HepG2 (cell line): Measurements from ENCODE around the gene AGFG1. TPM values are rescaled to one million over a fixed set of nuclear protein-coding genes. Genes with fewer than 3 reads are reported as not detected.

Experiments
- ARNT ChIP-seq: fragments of 450-650 bp; IDR thresholded peaks from 2 replicates; pipeline ENCODE4 v1.6.1; 2017
- CHD4 ChIP-seq: fragments of 200-600 bp; sonication (generic); IDR thresholded peaks from 2 replicates; pipeline ENCODE4 v1.7.0; 2017; ENCODE audit warnings: mild to moderate bottlenecking, low read length, borderline replicate concordance
- HDAC1 ChIP-seq: sonication (generic); formaldehyde crosslinking; IDR thresholded peaks from 2 replicates; pipeline ENCODE4 v1.5.1; 2020; ENCODE audit warnings: mild to moderate bottlenecking, missing genetic modification reagents
- JUN ChIP-seq: sonication (generic); formaldehyde crosslinking; IDR thresholded peaks from 2 replicates; pipeline ENCODE4 v1.4.0; 2020; ENCODE audit warnings: mild to moderate bottlenecking, missing genetic modification reagents
- KAT7 ChIP-seq: IDR thresholded peaks from 2 replicates; pipeline ENCODE4 v1.6.1; 2018; ENCODE audit warnings: borderline replicate concordance, missing compliant biosample characterization
- MAFG ChIP-seq: sonication (generic); formaldehyde crosslinking; IDR thresholded peaks from 2 replicates; pipeline ENCODE4 v1.5.1; 2020; ENCODE audit warnings: mild to moderate bottlenecking, missing genetic modification reagents
- MED13 ChIP-seq: sonication (generic); formaldehyde crosslinking; IDR thresholded peaks from 2 replicates; pipeline ENCODE4 v1.5.0; 2020; ENCODE audit warnings: missing genetic modification reagents
- MTA1 ChIP-seq: sonication (generic); formaldehyde crosslinking; IDR thresholded peaks from 2 replicates; pipeline ENCODE4 v1.4.0; 2020; ENCODE audit warnings: missing genetic modification reagents, mild to moderate bottlenecking, borderline replicate concordance
- SP1 ChIP-seq, 2 experiments: fragments of 450-650 bp in 1 of 2; sonication (generic) in 1 of 2; formaldehyde crosslinking in 1 of 2; IDR thresholded peaks; 2 replicates each; pipeline versions ENCODE4 v1.4.0 to v1.6.1; 2016 to 2020; ENCODE audit warnings: missing genetic modification reagents in 1 of 2
- ZNF230 ChIP-seq: sonication (generic); formaldehyde crosslinking; IDR thresholded peaks from 2 replicates; pipeline ENCODE4 v1.4.0; 2020; ENCODE audit warnings: mild to moderate bottlenecking, missing genetic modification reagents
- ZNF260 ChIP-seq: sonication (generic); formaldehyde crosslinking; IDR thresholded peaks from 2 replicates; pipeline ENCODE4 v1.4.0; 2020; ENCODE audit warnings: missing genetic modification reagents, low read depth, mild to moderate bottlenecking, borderline replicate concordance
- ZNF780A ChIP-seq: sonication (generic); formaldehyde crosslinking; IDR thresholded peaks from 2 replicates; pipeline ENCODE4 v1.8.0; 2022; ENCODE audit warnings: mild to moderate bottlenecking, missing genetic modification reagents, moderate library complexity
- polyA plus RNA-seq, 8 experiments: library from polyadenylated mRNA; depleted of rRNA in 3 of 8; stranded (reverse) in 7 of 8; unstranded in 1 of 8; fragments of >200 nt; fragmentation: Illumina TruSeq in 4 of 8; extraction: Trizol in 4 of 8; gene quantifications; 2 replicates each; pipeline versions ENCODE4 v1.2.1 to v1.2.3, GENCODE V29; 2011 to 2016; ENCODE audit warnings: low read depth in 4 of 8, missing spikeins in 1 of 8, mixed read lengths in 1 of 8; ENCODE audit not compliant: insufficient read depth in 1 of 8
- total RNA-seq, 5 experiments: library from RNA; depleted of rRNA; stranded (reverse); fragments of >200 nt; fragmentation: Illumina TruSeq; extraction: Trizol; gene quantifications; 2 replicates each; pipeline ENCODE4 v1.2.3, GENCODE V29; 2016; ENCODE audit warnings: low read depth in 1 of 5
- TF ChIP-seq, protein P1 (sequence below): IDR thresholded peaks from 2 replicates; pipeline ENCODE4 v1.6.1; 2016; ENCODE audit warnings: low read depth, missing genetic modification reagents, missing compliant biosample characterization
- TF ChIP-seq, protein P2 (sequence below): sonication (generic); formaldehyde crosslinking; conservative IDR thresholded peaks from 2 replicates; pipeline ENCODE4 v1.4.0; 2020; ENCODE audit warnings: missing genetic modification reagents
- TF ChIP-seq, protein P3 (sequence below): sonication (generic); formaldehyde crosslinking; IDR thresholded peaks from 2 replicates; pipeline ENCODE4 v1.8.1; 2022; ENCODE audit warnings: low read depth, mild to moderate bottlenecking, missing genetic modification reagents
- TF ChIP-seq, protein P4 (sequence below): sonication (generic); formaldehyde crosslinking; IDR thresholded peaks from 2 replicates; pipeline ENCODE4 v1.4.0; 2020; ENCODE audit warnings: missing genetic modification reagents
- TF ChIP-seq, protein P5 (sequence below): sonication (generic); formaldehyde crosslinking; conservative IDR thresholded peaks from 2 replicates; pipeline ENCODE4 v1.8.0; 2022; ENCODE audit warnings: mild to moderate bottlenecking, moderate library complexity, missing genetic modification reagents

Gene AGFG1
- total and polyA plus RNA-seq, 2 of the 13 experiments (the other 11 are each of a cell fraction or from before 2014, with no cell fraction given) = 145 to 168 TPM

DNA sequence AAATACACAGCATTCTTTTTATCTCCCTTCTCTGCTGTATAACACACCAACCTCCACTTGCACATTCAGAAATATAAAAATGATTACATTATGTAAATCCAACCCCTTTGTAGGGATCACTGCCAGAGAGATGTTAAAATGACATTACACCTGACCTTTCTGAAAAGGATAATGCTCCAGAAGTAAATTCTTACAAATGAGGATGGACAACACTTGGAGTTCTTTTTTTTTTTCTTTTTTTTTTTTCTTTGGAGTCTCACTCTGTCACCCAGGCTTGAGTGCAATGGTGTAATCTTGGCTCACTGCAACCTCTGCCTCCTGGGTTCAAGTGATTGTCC, 20.3 kb upstream of the AGFG1 start (continued):
- TF ChIP-seq, protein P1, sequence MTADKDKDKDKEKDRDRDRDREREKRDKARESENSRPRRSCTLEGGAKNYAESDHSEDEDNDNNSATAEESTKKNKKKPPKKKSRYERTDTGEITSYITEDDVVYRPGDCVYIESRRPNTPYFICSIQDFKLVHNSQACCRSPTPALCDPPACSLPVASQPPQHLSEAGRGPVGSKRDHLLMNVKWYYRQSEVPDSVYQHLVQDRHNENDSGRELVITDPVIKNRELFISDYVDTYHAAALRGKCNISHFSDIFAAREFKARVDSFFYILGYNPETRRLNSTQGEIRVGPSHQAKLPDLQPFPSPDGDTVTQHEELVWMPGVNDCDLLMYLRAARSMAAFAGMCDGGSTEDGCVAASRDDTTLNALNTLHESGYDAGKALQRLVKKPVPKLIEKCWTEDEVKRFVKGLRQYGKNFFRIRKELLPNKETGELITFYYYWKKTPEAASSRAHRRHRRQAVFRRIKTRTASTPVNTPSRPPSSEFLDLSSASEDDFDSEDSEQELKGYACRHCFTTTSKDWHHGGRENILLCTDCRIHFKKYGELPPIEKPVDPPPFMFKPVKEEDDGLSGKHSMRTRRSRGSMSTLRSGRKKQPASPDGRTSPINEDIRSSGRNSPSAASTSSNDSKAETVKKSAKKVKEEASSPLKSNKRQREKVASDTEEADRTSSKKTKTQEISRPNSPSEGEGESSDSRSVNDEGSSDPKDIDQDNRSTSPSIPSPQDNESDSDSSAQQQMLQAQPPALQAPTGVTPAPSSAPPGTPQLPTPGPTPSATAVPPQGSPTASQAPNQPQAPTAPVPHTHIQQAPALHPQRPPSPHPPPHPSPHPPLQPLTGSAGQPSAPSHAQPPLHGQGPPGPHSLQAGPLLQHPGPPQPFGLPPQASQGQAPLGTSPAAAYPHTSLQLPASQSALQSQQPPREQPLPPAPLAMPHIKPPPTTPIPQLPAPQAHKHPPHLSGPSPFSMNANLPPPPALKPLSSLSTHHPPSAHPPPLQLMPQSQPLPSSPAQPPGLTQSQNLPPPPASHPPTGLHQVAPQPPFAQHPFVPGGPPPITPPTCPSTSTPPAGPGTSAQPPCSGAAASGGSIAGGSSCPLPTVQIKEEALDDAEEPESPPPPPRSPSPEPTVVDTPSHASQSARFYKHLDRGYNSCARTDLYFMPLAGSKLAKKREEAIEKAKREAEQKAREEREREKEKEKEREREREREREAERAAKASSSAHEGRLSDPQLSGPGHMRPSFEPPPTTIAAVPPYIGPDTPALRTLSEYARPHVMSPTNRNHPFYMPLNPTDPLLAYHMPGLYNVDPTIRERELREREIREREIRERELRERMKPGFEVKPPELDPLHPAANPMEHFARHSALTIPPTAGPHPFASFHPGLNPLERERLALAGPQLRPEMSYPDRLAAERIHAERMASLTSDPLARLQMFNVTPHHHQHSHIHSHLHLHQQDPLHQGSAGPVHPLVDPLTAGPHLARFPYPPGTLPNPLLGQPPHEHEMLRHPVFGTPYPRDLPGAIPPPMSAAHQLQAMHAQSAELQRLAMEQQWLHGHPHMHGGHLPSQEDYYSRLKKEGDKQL (CRISPR knock-in tag) = peak; percentile 8; the same call in 1 of the 2 replicates
- TF ChIP-seq MED13 (CRISPR knock-in tag) (no peak), SP1 (IDR thresholded peaks at IDR 0.05) (no peak), SP1 (CRISPR knock-in tag; IDR thresholded peaks at IDR 0.05) (no peak), ZNF260 (CRISPR knock-in tag) (no peak), JUN (CRISPR knock-in tag) (peak; percentile 13; the same call in 1 of the 2 replicates), MAFG (CRISPR knock-in tag) (0 out of 2 replicates have a peak, but pooled peaks have one; percentile 4), KAT7 (peak; percentile 36; the same call in 1 of the 2 replicates), ZNF230 (no peak), HDAC1 (CRISPR knock-in tag) (no peak), CHD4 (peak; percentile 86), MTA1 (CRISPR knock-in tag) (no peak), ZNF780A (CRISPR knock-in tag) (0 out of 2 replicates have a peak, but pooled peaks have one; percentile 1), ARNT (no peak)
- TF ChIP-seq, protein P2, sequence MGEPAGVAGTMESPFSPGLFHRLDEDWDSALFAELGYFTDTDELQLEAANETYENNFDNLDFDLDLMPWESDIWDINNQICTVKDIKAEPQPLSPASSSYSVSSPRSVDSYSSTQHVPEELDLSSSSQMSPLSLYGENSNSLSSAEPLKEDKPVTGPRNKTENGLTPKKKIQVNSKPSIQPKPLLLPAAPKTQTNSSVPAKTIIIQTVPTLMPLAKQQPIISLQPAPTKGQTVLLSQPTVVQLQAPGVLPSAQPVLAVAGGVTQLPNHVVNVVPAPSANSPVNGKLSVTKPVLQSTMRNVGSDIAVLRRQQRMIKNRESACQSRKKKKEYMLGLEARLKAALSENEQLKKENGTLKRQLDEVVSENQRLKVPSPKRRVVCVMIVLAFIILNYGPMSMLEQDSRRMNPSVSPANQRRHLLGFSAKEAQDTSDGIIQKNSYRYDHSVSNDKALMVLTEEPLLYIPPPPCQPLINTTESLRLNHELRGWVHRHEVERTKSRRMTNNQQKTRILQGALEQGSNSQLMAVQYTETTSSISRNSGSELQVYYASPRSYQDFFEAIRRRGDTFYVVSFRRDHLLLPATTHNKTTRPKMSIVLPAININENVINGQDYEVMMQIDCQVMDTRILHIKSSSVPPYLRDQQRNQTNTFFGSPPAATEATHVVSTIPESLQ (CRISPR knock-in tag) = 0 out of 2 replicates have a peak, but pooled peaks have one; percentile 13
- TF ChIP-seq, protein P3, sequence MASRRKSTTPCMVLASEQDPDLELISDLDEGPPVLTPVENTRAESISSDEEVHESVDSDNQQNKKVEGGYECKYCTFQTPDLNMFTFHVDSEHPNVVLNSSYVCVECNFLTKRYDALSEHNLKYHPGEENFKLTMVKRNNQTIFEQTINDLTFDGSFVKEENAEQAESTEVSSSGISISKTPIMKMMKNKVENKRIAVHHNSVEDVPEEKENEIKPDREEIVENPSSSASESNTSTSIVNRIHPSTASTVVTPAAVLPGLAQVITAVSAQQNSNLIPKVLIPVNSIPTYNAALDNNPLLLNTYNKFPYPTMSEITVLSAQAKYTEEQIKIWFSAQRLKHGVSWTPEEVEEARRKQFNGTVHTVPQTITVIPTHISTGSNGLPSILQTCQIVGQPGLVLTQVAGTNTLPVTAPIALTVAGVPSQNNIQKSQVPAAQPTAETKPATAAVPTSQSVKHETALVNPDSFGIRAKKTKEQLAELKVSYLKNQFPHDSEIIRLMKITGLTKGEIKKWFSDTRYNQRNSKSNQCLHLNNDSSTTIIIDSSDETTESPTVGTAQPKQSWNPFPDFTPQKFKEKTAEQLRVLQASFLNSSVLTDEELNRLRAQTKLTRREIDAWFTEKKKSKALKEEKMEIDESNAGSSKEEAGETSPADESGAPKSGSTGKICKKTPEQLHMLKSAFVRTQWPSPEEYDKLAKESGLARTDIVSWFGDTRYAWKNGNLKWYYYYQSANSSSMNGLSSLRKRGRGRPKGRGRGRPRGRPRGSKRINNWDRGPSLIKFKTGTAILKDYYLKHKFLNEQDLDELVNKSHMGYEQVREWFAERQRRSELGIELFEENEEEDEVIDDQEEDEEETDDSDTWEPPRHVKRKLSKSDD (CRISPR knock-in tag) = no peak
- TF ChIP-seq, protein P4, sequence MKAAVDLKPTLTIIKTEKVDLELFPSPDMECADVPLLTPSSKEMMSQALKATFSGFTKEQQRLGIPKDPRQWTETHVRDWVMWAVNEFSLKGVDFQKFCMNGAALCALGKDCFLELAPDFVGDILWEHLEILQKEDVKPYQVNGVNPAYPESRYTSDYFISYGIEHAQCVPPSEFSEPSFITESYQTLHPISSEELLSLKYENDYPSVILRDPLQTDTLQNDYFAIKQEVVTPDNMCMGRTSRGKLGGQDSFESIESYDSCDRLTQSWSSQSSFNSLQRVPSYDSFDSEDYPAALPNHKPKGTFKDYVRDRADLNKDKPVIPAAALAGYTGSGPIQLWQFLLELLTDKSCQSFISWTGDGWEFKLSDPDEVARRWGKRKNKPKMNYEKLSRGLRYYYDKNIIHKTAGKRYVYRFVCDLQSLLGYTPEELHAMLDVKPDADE = no peak
- TF ChIP-seq, protein P5, sequence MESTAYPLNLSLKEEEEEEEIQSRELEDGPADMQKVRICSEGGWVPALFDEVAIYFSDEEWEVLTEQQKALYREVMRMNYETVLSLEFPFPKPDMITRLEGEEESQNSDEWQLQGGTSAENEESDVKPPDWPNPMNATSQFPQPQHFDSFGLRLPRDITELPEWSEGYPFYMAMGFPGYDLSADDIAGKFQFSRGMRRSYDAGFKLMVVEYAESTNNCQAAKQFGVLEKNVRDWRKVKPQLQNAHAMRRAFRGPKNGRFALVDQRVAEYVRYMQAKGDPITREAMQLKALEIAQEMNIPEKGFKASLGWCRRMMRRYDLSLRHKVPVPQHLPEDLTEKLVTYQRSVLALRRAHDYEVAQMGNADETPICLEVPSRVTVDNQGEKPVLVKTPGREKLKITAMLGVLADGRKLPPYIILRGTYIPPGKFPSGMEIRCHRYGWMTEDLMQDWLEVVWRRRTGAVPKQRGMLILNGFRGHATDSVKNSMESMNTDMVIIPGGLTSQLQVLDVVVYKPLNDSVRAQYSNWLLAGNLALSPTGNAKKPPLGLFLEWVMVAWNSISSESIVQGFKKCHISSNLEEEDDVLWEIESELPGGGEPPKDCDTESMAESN = 0 out of 2 replicates have a peak, but pooled peaks have one; percentile 69
